Activated CD8-positive, alpha-beta memory T cell treated with anti-CD3 and anti-CD28 coated beads for 24 hours (primary cell): ENCODE results near the gene ULK4.

Experiments
- DNase-seq: peaks from one replicate; pipeline ENCODE4 v3.0.0-alpha.2; 2020

ULK4 gene

GRCh38 chr3:41202075-41202833 is 759.6 kb downstream of the ULK4 start:
- DNase-seq = no peak

GRCh38 chr3:41200669-41201021 is 761.3 kb downstream of the ULK4 start:
- DNase-seq = no peak

DNA sequence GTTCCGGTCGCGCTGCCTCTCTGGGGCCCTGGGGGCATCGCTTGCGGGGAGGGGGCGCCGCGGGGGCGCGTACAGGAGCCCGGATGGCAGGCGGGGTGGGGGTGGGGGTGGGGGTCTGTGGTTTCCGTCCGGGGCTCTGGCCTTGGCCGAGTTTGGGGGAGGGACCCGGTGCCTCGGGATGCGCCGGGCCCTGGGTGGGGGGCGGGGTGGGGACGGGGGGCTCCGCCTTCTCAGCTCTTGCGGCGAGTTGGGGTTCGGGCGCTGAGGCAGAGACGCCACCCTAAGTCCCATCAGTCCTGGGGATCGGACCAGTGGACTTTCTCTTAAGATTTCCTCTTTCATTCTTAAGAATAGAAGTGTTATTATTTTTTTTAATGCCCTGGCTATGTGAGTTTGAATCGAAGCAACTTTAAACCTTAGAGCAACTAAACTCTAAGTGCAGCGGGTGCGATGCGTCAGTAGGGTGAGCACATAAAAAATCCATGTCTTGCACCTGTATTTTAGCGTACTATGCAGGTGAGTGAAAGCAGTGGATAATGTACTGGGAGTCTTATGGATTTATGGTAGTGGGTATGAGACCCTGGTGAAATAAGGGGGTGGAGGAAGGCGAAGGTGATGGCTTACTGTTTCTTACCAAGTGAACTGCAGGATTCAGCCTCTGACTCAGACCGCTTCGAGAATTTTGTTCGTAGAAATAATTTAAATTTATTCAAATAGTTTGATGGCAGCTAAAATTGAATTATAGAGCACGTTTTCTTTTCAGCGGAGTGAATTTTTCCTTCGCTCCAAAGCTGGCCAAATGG is 761.8 kb downstream of the ULK4 start:
- DNase-seq = peak; percentile 72

- peak; percentile 98 for DNase-seq
Measured at GRCh38 chr3:41198950-41199865, 762.7 kb downstream of the ULK4 start, which contains the start of gene CTNNB1. Gene CTNNB1, plus strand, starts transcription at chr3:41199505. Its CDS starts 24,564 bp downstream, at chr3:41224069.

DNA sequence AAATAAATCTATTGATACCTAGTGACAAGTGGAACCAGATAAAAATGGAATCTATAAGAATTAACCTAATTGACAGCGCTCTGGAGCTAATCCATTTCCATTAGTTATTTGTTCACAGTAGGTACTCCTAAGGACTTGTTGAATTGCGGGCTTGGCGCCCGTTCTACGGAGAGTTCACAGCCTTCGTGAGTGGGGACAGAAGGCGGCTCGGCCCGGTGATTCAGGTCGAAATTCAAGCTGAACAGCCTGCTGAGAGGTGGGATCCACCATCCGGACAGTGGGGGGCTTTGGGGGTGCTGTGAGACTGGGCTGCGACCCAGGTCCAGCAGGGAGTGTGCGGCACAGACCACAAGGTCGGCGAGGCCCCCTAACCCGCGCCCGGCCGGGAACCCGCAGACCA is 763.4 kb downstream of the ULK4 start:
- no peak for DNase-seq

GRCh38 chr3:41198046-41198445 is 763.9 kb downstream of the ULK4 start:
- no peak for DNase-seq
